ENCODE results near the gene ARCN1. TPM values are rescaled to one million over a fixed set of nuclear protein-coding genes. Genes with fewer than 3 reads are reported as not detected.

The ARCN1 gene
- total RNA-seq, 1 donor from 2014 or later = 240 TPM

DNA sequence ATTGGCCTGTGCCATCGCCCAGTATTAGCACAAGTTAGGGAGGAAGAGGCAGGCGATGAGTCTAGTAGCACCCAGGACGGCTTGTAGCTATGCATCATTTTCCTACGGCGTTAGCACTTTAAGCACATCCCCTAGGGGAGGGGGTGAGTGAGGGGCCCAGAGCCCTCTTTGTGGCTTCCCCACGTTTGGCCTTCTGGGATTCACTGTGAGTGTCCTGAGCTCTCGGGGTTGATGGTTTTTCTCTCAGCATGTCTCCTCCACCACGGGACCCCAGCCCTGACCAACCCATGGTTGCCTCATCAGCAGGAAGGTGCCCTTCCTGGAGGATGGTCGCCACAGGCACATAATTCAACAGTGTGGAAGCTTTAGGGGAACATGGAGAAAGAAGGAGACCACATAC lies 36.9 kb upstream of the ARCN1 start:
- no peak for DNase-seq (ENCODE audit: low spot score)
- Mint-ChIP-seq H3K27ac (ENCODE audit: unreplicated experiment) (no peak overlapping the region), H3K27me3 (ENCODE audit: low read depth) (no peaks in the 10 kb centered on the region), H3K4me3 (ENCODE audit: unreplicated experiment) (no peak overlapping the region), H3K36me3 (ENCODE audit: low read depth) (peaks cover 3% of the 10 kb centered on the region), H3K9me3 (ENCODE audit: low read depth) (peaks cover 2% of the 10 kb centered on the region), H3K4me1 (ENCODE audit: low read depth) (peaks cover 16% of the 10 kb centered on the region)
- no peak for TF ChIP-seq CTCF (IDR thresholded peaks at IDR 0.05)

- no peaks in the 10 kb centered on the region for H3K27me3 Mint-ChIP-seq (ENCODE audit: low read depth)
- no peak for TF ChIP-seq CTCF (IDR thresholded peaks at IDR 0.05)
- no peak overlapping the region for H3K27ac Mint-ChIP-seq (ENCODE audit: unreplicated experiment)
- H3K4me3 Mint-ChIP-seq (ENCODE audit: unreplicated experiment) = no peak overlapping the region
- no peak for DNase-seq (ENCODE audit: low spot score)
- H3K4me1 Mint-ChIP-seq (ENCODE audit: low read depth) = peaks cover 10% of the 10 kb centered on the region
- H3K36me3 Mint-ChIP-seq (ENCODE audit: low read depth) = peaks cover 5% of the 10 kb centered on the region
- peaks cover 2% of the 10 kb centered on the region for H3K9me3 Mint-ChIP-seq (ENCODE audit: low read depth)
Observed at GRCh38 chr11:118536726-118537125, 35.5 kb upstream of the ARCN1 start.

GRCh38 chr11:118537409-118537980 lies 34.7 kb upstream of the ARCN1 start:
- Mint-ChIP-seq H3K4me3 (ENCODE audit: unreplicated experiment) (no peak overlapping the region), H3K4me1 (ENCODE audit: low read depth) (peaks cover 7% of the 10 kb centered on the region), H3K9me3 (ENCODE audit: low read depth) (peaks cover 2% of the 10 kb centered on the region), H3K27me3 (ENCODE audit: low read depth) (no peaks in the 10 kb centered on the region), H3K27ac (ENCODE audit: unreplicated experiment) (no peak overlapping the region), H3K36me3 (ENCODE audit: low read depth) (peaks cover 5% of the 10 kb centered on the region)
- no peak for TF ChIP-seq CTCF (IDR thresholded peaks at IDR 0.05)
- DNase-seq (ENCODE audit: low spot score) = no peak

GRCh38 chr11:118544010-118544646 lies 28.1 kb upstream of the ARCN1 start:
- Mint-ChIP-seq H3K4me1 (ENCODE audit: low read depth) (no peaks in the 10 kb centered on the region), H3K9me3 (ENCODE audit: low read depth) (no peaks in the 10 kb centered on the region), H3K36me3 (ENCODE audit: low read depth) (peaks cover 11% of the 10 kb centered on the region), H3K27me3 (ENCODE audit: low read depth) (no peaks in the 10 kb centered on the region), H3K4me3 (ENCODE audit: unreplicated experiment) (no peak overlapping the region), H3K27ac (ENCODE audit: unreplicated experiment) (no peak overlapping the region)
- TF ChIP-seq CTCF (IDR thresholded peaks at IDR 0.05) = no peak
- DNase-seq (ENCODE audit: low spot score) = no peak

DNA sequence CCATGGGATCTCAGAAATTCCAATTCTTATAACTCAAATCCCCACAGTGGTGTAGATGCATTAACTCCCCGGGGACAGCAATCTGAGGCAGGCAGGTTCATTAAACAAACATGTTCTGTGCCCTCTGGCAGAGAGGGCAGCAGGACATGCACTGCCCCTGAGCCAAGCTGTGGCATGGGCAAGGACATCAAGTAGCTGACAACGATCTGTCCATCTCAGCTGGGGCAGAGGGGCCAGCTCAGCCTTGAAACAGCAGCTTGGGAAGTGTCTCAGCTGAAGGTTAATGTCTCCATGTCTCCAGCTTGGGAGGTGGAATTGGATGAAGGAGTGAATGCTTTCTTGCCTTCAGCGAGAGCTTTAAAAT lies 27.6 kb upstream of the ARCN1 start:
- TF ChIP-seq CTCF (IDR thresholded peaks at IDR 0.05) = no peak
- Mint-ChIP-seq H3K36me3 (ENCODE audit: low read depth) (peaks cover 11% of the 10 kb centered on the region), H3K9me3 (ENCODE audit: low read depth) (no peaks in the 10 kb centered on the region), H3K27ac (ENCODE audit: unreplicated experiment) (no peak overlapping the region), H3K4me3 (ENCODE audit: unreplicated experiment) (no peak overlapping the region), H3K27me3 (ENCODE audit: low read depth) (no peaks in the 10 kb centered on the region), H3K4me1 (ENCODE audit: low read depth) (no peaks in the 10 kb centered on the region)
- DNase-seq (ENCODE audit: low spot score) = no peak
